Measurements from ENCODE around the gene HK1. TPM values are rescaled to one million over a fixed set of nuclear protein-coding genes. Genes with fewer than 3 reads are reported as not detected.
"Not testable (repeated sequence)": the region's sequence is repeated elsewhere in the genome, so short reads cannot be mapped to it uniquely, and the experiment has no call there.

The HK1 gene
- total RNA-seq, 4 donors from 2014 or later = 38.0 to 93.2 (median 50.6) TPM

DNA sequence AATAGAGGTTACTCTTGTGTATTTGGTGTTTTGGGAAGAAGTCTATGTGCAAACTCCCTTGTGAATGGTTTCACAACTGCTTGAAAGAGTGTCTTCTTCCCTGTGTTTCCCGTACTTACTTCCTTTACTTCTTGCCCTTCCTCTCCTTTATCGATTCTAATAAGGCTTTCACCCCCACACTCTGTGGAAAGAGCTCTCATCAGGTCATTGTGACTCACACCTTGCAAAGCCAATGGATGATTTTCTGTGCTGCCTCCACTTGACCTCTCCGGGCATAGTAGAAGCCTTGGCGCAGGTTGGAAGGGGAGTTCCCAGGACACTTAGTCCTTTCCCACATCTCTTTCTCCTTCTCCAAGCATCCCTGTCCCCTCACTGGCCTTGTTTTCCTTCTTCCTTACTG lies 166.7 kb downstream of the HK1 start:
- ATAC-seq (ENCODE audit: low FRiP score) (no peak), DNase-seq (ENCODE audit: low spot score) (no peak)
- TF ChIP-seq, protein P1, sequence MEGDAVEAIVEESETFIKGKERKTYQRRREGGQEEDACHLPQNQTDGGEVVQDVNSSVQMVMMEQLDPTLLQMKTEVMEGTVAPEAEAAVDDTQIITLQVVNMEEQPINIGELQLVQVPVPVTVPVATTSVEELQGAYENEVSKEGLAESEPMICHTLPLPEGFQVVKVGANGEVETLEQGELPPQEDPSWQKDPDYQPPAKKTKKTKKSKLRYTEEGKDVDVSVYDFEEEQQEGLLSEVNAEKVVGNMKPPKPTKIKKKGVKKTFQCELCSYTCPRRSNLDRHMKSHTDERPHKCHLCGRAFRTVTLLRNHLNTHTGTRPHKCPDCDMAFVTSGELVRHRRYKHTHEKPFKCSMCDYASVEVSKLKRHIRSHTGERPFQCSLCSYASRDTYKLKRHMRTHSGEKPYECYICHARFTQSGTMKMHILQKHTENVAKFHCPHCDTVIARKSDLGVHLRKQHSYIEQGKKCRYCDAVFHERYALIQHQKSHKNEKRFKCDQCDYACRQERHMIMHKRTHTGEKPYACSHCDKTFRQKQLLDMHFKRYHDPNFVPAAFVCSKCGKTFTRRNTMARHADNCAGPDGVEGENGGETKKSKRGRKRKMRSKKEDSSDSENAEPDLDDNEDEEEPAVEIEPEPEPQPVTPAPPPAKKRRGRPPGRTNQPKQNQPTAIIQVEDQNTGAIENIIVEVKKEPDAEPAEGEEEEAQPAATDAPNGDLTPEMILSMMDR (IDR thresholded peaks at IDR 0.05) = no peak

DNA sequence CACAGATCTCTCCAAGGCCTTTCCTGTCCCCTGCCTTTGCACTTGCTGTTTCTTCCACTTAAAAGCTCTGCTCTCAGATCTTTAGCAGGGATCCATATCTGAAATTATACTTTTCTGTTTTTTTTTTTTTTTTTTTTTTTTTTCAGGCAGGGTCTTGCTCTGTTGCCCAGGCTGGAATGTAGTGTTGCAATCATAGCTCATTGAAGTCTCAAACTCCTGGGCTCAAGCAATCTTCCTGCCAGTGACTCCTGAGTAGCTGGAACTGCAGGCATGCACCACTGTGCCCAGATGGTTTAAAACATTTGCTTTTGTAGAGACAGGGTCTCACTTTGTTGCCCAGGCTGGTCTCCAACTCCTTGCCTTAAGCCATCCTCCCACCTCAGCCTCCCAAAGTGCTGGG lies 167.9 kb downstream of the HK1 start:
- DNase-seq (ENCODE audit: low spot score) = no peak
- ATAC-seq (ENCODE audit: low FRiP score) = no peak
- TF ChIP-seq, protein P1 (IDR thresholded peaks at IDR 0.05) = no peak

DNA sequence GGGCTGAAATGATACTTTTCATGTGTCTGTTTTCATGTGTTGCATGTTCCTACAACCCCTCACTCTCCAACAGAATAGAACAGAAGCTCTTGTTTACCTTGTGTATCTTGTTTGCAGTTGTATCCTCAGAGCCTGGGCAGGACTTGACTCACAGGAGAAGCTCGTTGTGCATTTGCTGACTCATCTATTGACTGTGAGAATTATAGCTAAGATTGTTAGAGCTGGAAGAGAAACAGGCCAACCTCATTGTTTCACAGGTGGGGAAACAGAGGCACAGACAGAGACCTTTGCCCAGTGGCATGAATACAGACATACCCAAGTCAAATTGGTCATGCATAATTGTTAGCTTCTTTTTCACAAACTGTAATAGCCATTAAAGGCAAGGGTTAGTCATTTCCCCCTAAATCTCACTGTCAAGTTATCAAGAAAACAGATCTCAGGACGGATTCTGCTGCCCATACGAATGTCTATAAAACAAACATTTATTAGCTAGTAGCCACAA lies 168.4 kb downstream of the HK1 start:
- no peak for DNase-seq (ENCODE audit: low spot score)
- ATAC-seq (ENCODE audit: low FRiP score) = no peak
- TF ChIP-seq, protein P1 (IDR thresholded peaks at IDR 0.05) = no peak

DNA sequence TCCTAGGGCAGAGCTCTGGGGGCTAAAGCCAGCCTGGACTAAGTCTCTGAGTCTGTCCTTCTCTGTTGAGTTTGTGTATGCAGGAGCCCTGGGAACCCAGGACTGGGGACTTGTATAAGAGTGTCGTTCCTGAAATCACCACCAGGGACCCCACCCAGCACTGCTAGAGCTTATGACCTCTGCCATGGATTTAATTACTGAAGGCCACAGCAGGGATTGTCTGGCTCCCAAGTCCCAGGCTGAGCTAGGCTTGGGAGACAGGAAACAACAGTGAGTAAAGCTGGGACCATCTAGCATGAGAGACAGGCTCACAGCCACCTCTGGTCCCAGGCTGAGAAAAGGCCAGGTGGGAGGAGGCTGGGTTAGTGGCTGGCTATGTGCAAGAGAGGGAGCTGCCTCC lies 171.5 kb downstream of the HK1 start:
- TF ChIP-seq, protein P1 (IDR thresholded peaks at IDR 0.05) = no peak
- ATAC-seq (ENCODE audit: low FRiP score) (no peak), DNase-seq (ENCODE audit: low spot score) (no peak)

DNA sequence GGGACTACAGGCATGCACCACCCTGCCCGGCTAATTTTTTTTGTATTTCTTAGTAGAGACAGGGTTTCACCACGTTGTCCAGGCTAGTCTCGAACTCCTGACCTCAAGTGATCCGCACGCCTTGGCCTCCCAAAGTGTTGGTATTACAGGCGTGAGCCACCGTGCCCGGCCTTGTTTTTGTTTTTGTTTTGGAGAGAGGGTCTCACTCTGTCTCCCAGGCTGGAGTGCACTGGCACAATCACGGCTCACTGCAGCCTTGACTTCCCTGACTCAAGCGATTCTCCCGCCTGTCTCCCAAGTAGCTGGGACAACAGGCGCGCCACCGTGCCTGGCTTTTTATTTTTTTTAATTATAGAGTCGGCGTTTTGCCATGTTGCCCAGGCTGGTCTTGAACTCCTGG lies 172.1 kb downstream of the HK1 start:
- not testable (repeated sequence) for ATAC-seq (ENCODE audit: low FRiP score); DNase-seq (ENCODE audit: low spot score)

DNA sequence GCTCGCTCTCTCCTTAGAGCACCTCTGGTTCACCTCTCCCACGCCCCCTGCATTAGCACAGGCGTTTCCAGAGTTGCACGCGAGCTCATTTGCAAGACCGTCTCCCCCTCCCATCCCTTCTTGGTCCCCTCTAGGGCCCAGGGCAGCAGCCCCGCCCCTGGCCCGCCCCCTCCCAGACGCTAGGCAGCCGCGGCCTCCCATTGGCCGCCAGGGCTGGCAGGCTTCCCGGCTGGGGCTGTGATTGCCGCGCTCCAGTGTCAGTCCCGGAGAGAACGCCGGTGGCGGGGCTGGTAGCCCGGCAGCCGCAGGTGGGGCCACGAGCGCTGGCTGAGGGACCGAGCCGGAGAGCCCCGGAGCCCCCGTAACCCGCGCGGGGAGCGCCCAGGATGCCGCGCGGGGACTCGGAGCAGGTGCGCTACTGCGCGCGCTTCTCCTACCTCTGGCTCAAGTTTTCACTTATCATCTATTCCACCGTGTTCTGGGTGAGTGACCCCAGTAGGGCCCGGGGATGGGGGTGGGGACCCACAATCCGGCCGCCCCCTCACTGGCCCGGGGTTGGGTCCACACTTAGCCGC lies 173.0 kb downstream of the HK1 start, which contains the start of gene TSPAN15:
Gene TSPAN15 (plus strand): TSS at position 257 of the 575 bp plus-strand sequence. CDS start 130 bp downstream, at position 387.
- TF ChIP-seq, protein P1 (IDR thresholded peaks at IDR 0.05) = no peak
- DNase-seq (ENCODE audit: low spot score) = peak; percentile 59
- ATAC-seq (ENCODE audit: low FRiP score) = peak; percentile 93

Other genes with a start within 250 kb of the HK1 start
- 100 to 1,000 TPM; 289 to 481 (median 419) TPM for gene SRGN, start 190.4 kb upstream of the HK1 start, total RNA-seq
- 10 to 100 TPM; 35.5 to 46.8 (median 37.1) TPM for gene VPS26A, start 154.3 kb upstream of the HK1 start, total RNA-seq
- 10 to 100 TPM; 13.7 to 50.6 (median 22.0) TPM for gene SUPV3L1, start 98.3 kb upstream of the HK1 start, total RNA-seq
- gene HKDC1, start 58.2 kb upstream of the HK1 start, total RNA-seq = under 1 TPM in 2 of 4 donors, not detected in 2; 0.13 to 0.46 TPM
- under 1 TPM in 3 of 4 donors, not detected in 1; 0.44 to 0.96 (median 0.74) TPM for gene TACR2, start 138.4 kb downstream of the HK1 start, total RNA-seq
- 100 to 1,000 TPM in 1 of 4 donors, 10 to 100 TPM in 3; 45.6 to 141 (median 72.5) TPM for gene TSPAN15, start 173.0 kb downstream of the HK1 start, total RNA-seq